GM12878 (cell line): ENCODE results near the gene STK32B. TPM values are rescaled to one million over a fixed set of nuclear protein-coding genes. Genes with fewer than 3 reads are reported as not detected.

Experiments used
- ATAC-seq: fragments of 200-7000 bp; cut with Tn5 transposase; 3 replicates; pipeline ENCODE4 v1.9.1; 2020; ENCODE audit warnings: mild to moderate bottlenecking, moderate library complexity
- BruUV-seq: library from RNA; stranded (reverse); fragments of 400-500 nt; replicated peaks from 2 replicates; lab custom pipeline; 2021; lab: Mats Ljungman, UMichigan
- CTCF ChIA-PET: fragments of 300-600 bp; sonication (Branson Sonifier 250); formaldehyde crosslinking; extraction: SDS; loops from one replicate; lab custom pipeline; 2021; ENCODE audit warnings: inconsistent platforms; lab: Yijun Ruan, JAX
- POLR2A ChIA-PET: fragments of 350-600 bp; formaldehyde crosslinking; extraction: SDS; loops from one replicate; lab custom pipeline; 2021; ENCODE audit warnings: inconsistent platforms; lab: Charles Lee
- RAD21 ChIA-PET: fragments of 300-600 bp; sonication (Branson Sonifier 250); formaldehyde crosslinking; loops from one replicate; lab custom pipeline; 2023; ENCODE audit warnings: antibody characterized with exemption; ENCODE audit not compliant: unreplicated experiment; lab: Charles Lee
- SMC1A ChIA-PET: fragments of 300-600 bp; sonication (Branson Sonifier 250); formaldehyde crosslinking; loops from one replicate; lab custom pipeline; 2023; ENCODE audit not compliant: unreplicated experiment, uncharacterized antibody; lab: Charles Lee
- DNase-seq: peaks from one replicate; pipeline ENCODE4 v3.0.0-alpha.2; 2011; ENCODE audit warnings: low read depth, low spot score
- FAIRE-seq: peaks from 3 replicates; lab custom pipeline; 2011; peaks lifted over from hg19 to GRCh38; lab: Jason Lieb, UNC
- H2AFZ ChIP-seq: 2 replicates; pipeline ENCODE4 v1.6.0; 2011; ENCODE audit warnings: low read depth, low read length, control low read depth; ENCODE audit not compliant: control insufficient read depth
- H3K27ac ChIP-seq: 2 replicates; pipeline ENCODE4 v1.5.1; 2011; ENCODE audit warnings: control low read depth; ENCODE audit not compliant: control insufficient read depth, insufficient read depth
- H3K27me3 ChIP-seq, 2 experiments: replicated peaks in 1 of 2; 2 replicates each; pipeline versions ENCODE4 v1.6.0 to v1.6.1; 2011; ENCODE audit warnings: low read length in 1 of 2; ENCODE audit not compliant: control insufficient read depth in 2 of 2, insufficient read depth in 2 of 2
- H3K36me3 ChIP-seq, 2 experiments: 2 replicates each; pipeline ENCODE4 v1.5.1; 2011; ENCODE audit warnings: low read length in 1 of 2; ENCODE audit not compliant: control insufficient read depth in 2 of 2, insufficient read depth in 2 of 2
- H3K4me1 ChIP-seq: 2 replicates; pipeline ENCODE4 v1.6.1; 2011; ENCODE audit warnings: mild to moderate bottlenecking, low read length, moderate library complexity, mixed read lengths; ENCODE audit not compliant: control insufficient read depth, insufficient read depth
- H3K4me2 ChIP-seq: 2 replicates; pipeline ENCODE4 v1.6.0; 2011; ENCODE audit warnings: control low read depth; ENCODE audit not compliant: control insufficient read depth, insufficient read depth
- H3K4me3 ChIP-seq: fragments of 200-600 bp; sonication (generic); 2 replicates; pipeline ENCODE4 v1.5.1; 2016
- H3K79me2 ChIP-seq: 2 replicates; pipeline ENCODE4 v1.6.0; 2011; ENCODE audit warnings: low read length; ENCODE audit not compliant: control insufficient read depth, insufficient read depth
- H3K9ac ChIP-seq: 2 replicates; pipeline ENCODE4 v1.8.0; 2011; ENCODE audit warnings: low read length, control low read depth, mixed read lengths; ENCODE audit not compliant: control insufficient read depth, insufficient read depth
- H3K9me3 ChIP-seq: replicated peaks from 3 replicates; pipeline ENCODE4 v1.5.1; 2011; ENCODE audit warnings: mild to moderate bottlenecking, low read length; ENCODE audit not compliant: control insufficient read depth, insufficient read depth
- H4K20me1 ChIP-seq: 2 replicates; pipeline ENCODE4 v1.6.0; 2011; ENCODE audit not compliant: control insufficient read depth, insufficient read depth
- ATF7 ChIP-seq: fragments of 450-650 bp; IDR thresholded peaks from 2 replicates; pipeline ENCODE4 v1.6.1; 2016; ENCODE audit warnings: low read depth, mild to moderate bottlenecking
- CHD4 ChIP-seq: fragments of 200-600 bp; sonication (generic); IDR thresholded peaks from 2 replicates; pipeline ENCODE4 v1.6.1; 2016; ENCODE audit warnings: mild to moderate bottlenecking
- EZH2 ChIP-seq: IDR thresholded peaks from 2 replicates; pipeline ENCODE4 v1.6.1; 2012; ENCODE audit warnings: low read depth, mild to moderate bottlenecking, control low read depth, inconsistent platforms, low read length, borderline replicate concordance; ENCODE audit not compliant: control insufficient read depth
- IRF4 ChIP-seq: IDR thresholded peaks from 2 replicates; pipeline ENCODE4 v1.6.1; 2011; ENCODE audit warnings: low read depth, low read length
- KDM1A ChIP-seq: fragments of 200-600 bp; sonication (generic); IDR thresholded peaks from 2 replicates; pipeline ENCODE4 v1.6.1; 2016; ENCODE audit warnings: borderline replicate concordance
- MXI1 ChIP-seq: fragments of 150-350 bp; IDR thresholded peaks from 2 replicates; pipeline ENCODE4 v1.6.1; 2011; ENCODE audit warnings: low read depth, mild to moderate bottlenecking, inconsistent platforms, low read length, improper control_type of control experiment
- NBN ChIP-seq: fragments of 450-650 bp; IDR thresholded peaks from 2 replicates; pipeline ENCODE4 v1.6.1; 2016
- NFYA ChIP-seq: IDR thresholded peaks from 2 replicates; pipeline ENCODE4 v1.6.1; 2011; ENCODE audit warnings: low read depth, mild to moderate bottlenecking, low read length, improper control_type of control experiment, borderline replicate concordance
- NR2C2 ChIP-seq: IDR thresholded peaks from 2 replicates; pipeline ENCODE4 v1.6.1; 2011; ENCODE audit warnings: borderline replicate concordance, low read depth; ENCODE audit not compliant: control insufficient read depth, insufficient read length
- POLR2A ChIP-seq: IDR thresholded peaks from 2 replicates; pipeline ENCODE4 v1.6.1; 2011; ENCODE audit warnings: low read depth, mild to moderate bottlenecking, low read length
- POLR2AphosphoS5 ChIP-seq: IDR thresholded peaks from 2 replicates; pipeline ENCODE4 v1.6.1; 2011; ENCODE audit warnings: mild to moderate bottlenecking, low read length, inconsistent platforms
- RAD21 ChIP-seq: IDR thresholded peaks from 2 replicates; pipeline ENCODE4 v1.6.1; 2011; ENCODE audit warnings: mild to moderate bottlenecking, low read depth, low read length, moderate library complexity; ENCODE audit not compliant: insufficient read depth
- SPI1 ChIP-seq: IDR thresholded peaks from 2 replicates; pipeline ENCODE4 v1.6.1; 2011; ENCODE audit warnings: low read depth, mild to moderate bottlenecking, low read length, moderate library complexity, borderline replicate concordance; ENCODE audit not compliant: insufficient read depth
- SREBF2 ChIP-seq: IDR thresholded peaks from 2 replicates; pipeline ENCODE4 v1.6.1; 2012; ENCODE audit warnings: mild to moderate bottlenecking, low read length
- TARDBP ChIP-seq: IDR thresholded peaks from 2 replicates; pipeline ENCODE4 v1.6.1; 2016; ENCODE audit warnings: borderline replicate concordance
- ZSCAN29 ChIP-seq: fragments of 450-650 bp; IDR thresholded peaks from 2 replicates; pipeline ENCODE4 v1.6.1; 2017; ENCODE audit warnings: mild to moderate bottlenecking, moderate library complexity
- WGBS: methylation state at CpG from one replicate; pipeline ENCODE4 v1.1.6; 2016; ENCODE audit warnings: low lambda C conversion rate; ENCODE audit not compliant: insufficient replicate concordance, insufficient coverage; ENCODE audit errors: missing lambda C conversion rate; 5-methylcytosine and 5-hydroxymethylcytosine counted together
- in situ Hi-C: fragments of 300-500 bp; cut with MboI; formaldehyde crosslinking; loops from 9 replicates; pipeline ENCODE4 v1.14.3; 2018; ENCODE audit warnings: mixed read lengths
- intact Hi-C: fragments of 100-400 bp; cut with micrococcal nuclease; formaldehyde crosslinking; loops from one replicate; pipeline ENCODE4 v1.14.2; 2022; ENCODE audit not compliant: unreplicated experiment
- polyA plus RNA-seq, 11 experiments: library from polyadenylated mRNA; depleted of rRNA in 4 of 11; unstranded in 6 of 11; stranded (reverse) in 5 of 11; fragments of >200 nt; fragmentation: Nextera tagmentation in 4 of 11; fragmentation: Illumina TruSeq in 1 of 11; extraction: Ambion mirVana in 4 of 11; extraction: Trizol in 1 of 11; gene quantifications; 1 replicate in 1 of 11; 2 replicates in 10 of 11; pipeline versions ENCODE4 v1.2.1 to v1.2.3, GENCODE V29; 2011 to 2016; ENCODE audit warnings: inconsistent platforms in 2 of 11, missing spikeins in 2 of 11, low read depth in 1 of 11
- total RNA-seq, 4 experiments: library from RNA; depleted of rRNA in 3 of 4; stranded (reverse); fragments of >200 nt in 3 of 4; fragmentation: Illumina TruSeq in 1 of 4; extraction: Trizol in 1 of 4; gene quantifications; 2 replicates each; pipeline versions ENCODE4 v1.2.1 to v1.2.3, GENCODE V29; 2013 to 2021
- TF ChIP-seq, protein P1 (sequence below): IDR thresholded peaks from 2 replicates; pipeline ENCODE4 v1.6.1; 2011; ENCODE audit warnings: low read depth, low read length, improper control_type of control experiment, borderline replicate concordance
- TF ChIP-seq, protein P2 (sequence below): IDR thresholded peaks from 2 replicates; pipeline ENCODE4 v1.6.1; 2012; ENCODE audit warnings: improper control_type of control experiment, low read depth, low read length; ENCODE audit not compliant: insufficient replicate concordance
- TF ChIP-seq, protein P3 (sequence below): fragments of 450-650 bp; IDR thresholded peaks from 2 replicates; pipeline ENCODE4 v1.6.1; 2017; ENCODE audit warnings: mild to moderate bottlenecking

Gene STK32B
- total and polyA plus RNA-seq, 10 of the 15 experiments (the other 5 are each of a cell fraction or from before 2014, with no cell fraction given), result 0.04 to 0.12 (median 0.08) TPM; not detected in 7

DNA sequence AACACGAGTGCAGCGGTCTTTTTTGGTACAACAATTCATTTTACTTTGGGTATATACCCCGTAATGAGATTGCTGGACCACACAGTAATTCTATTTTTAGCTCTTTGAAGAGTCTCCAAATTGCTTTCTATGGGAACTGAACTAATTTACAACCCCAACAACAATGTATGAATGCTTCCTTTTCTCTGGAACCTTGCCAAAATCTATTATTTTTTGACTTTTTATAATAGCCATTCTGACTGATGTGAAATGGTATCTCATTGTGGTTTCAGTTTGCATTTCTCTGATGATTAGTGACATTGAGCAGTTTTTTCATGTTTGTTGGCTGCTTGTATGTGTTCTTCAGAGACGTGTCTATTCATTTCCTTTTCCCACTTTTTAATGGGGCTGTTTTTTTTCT, 240.8 kb downstream of the STK32B start:
- ChIA-PET SMC1A (no interaction called here), POLR2A (no interaction called here), RAD21 (no interaction called here), CTCF (no interaction called here)
- 0% methylated on average over 4 of the region's 4 CpGs for WGBS
- Histone ChIP-seq H3K4me3 (no peak overlapping the region), H4K20me1 (no peaks in the 10 kb centered on the region), H2AFZ (no peak overlapping the region), H3K27ac (no peak overlapping the region), H3K4me1 (no peaks in the 10 kb centered on the region), H3K4me2 (no peak overlapping the region), H3K27me3 (no peaks in the 10 kb centered on the region), H3K9ac (no peak overlapping the region), H3K9me3 (no peaks in the 10 kb centered on the region), H3K36me3 (no peaks in the 10 kb centered on the region), H3K79me2 (no peaks in the 10 kb centered on the region)
- in situ Hi-C loops, result no loop called here
- no TSS peak for BruUV-seq
- no peak for ATAC-seq
- FAIRE-seq, result no peak
- DNase-seq, result no peak
- intact Hi-C loops, result no loop called here
- TF ChIP-seq EZH2 (no peak), TARDBP (no peak), ATF7 (no peak), NFYA (no peak), NBN (no peak), SREBF2 (no peak), RAD21 (no peak), NR2C2 (no peak), ZSCAN29 (no peak), MXI1 (no peak), SPI1 (no peak), POLR2AphosphoS5 (no peak), CHD4 (no peak), IRF4 (no peak), KDM1A (no peak), POLR2A (no peak)
- TF ChIP-seq, protein P1, sequence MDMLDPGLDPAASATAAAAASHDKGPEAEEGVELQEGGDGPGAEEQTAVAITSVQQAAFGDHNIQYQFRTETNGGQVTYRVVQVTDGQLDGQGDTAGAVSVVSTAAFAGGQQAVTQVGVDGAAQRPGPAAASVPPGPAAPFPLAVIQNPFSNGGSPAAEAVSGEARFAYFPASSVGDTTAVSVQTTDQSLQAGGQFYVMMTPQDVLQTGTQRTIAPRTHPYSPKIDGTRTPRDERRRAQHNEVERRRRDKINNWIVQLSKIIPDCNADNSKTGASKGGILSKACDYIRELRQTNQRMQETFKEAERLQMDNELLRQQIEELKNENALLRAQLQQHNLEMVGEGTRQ, result no peak
- TF ChIP-seq, protein P2, sequence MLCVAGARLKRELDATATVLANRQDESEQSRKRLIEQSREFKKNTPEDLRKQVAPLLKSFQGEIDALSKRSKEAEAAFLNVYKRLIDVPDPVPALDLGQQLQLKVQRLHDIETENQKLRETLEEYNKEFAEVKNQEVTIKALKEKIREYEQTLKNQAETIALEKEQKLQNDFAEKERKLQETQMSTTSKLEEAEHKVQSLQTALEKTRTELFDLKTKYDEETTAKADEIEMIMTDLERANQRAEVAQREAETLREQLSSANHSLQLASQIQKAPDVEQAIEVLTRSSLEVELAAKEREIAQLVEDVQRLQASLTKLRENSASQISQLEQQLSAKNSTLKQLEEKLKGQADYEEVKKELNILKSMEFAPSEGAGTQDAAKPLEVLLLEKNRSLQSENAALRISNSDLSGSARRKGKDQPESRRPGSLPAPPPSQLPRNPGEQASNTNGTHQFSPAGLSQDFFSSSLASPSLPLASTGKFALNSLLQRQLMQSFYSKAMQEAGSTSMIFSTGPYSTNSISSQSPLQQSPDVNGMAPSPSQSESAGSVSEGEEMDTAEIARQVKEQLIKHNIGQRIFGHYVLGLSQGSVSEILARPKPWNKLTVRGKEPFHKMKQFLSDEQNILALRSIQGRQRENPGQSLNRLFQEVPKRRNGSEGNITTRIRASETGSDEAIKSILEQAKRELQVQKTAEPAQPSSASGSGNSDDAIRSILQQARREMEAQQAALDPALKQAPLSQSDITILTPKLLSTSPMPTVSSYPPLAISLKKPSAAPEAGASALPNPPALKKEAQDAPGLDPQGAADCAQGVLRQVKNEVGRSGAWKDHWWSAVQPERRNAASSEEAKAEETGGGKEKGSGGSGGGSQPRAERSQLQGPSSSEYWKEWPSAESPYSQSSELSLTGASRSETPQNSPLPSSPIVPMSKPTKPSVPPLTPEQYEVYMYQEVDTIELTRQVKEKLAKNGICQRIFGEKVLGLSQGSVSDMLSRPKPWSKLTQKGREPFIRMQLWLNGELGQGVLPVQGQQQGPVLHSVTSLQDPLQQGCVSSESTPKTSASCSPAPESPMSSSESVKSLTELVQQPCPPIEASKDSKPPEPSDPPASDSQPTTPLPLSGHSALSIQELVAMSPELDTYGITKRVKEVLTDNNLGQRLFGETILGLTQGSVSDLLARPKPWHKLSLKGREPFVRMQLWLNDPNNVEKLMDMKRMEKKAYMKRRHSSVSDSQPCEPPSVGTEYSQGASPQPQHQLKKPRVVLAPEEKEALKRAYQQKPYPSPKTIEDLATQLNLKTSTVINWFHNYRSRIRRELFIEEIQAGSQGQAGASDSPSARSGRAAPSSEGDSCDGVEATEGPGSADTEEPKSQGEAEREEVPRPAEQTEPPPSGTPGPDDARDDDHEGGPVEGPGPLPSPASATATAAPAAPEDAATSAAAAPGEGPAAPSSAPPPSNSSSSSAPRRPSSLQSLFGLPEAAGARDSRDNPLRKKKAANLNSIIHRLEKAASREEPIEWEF, result no peak
- TF ChIP-seq, protein P3, sequence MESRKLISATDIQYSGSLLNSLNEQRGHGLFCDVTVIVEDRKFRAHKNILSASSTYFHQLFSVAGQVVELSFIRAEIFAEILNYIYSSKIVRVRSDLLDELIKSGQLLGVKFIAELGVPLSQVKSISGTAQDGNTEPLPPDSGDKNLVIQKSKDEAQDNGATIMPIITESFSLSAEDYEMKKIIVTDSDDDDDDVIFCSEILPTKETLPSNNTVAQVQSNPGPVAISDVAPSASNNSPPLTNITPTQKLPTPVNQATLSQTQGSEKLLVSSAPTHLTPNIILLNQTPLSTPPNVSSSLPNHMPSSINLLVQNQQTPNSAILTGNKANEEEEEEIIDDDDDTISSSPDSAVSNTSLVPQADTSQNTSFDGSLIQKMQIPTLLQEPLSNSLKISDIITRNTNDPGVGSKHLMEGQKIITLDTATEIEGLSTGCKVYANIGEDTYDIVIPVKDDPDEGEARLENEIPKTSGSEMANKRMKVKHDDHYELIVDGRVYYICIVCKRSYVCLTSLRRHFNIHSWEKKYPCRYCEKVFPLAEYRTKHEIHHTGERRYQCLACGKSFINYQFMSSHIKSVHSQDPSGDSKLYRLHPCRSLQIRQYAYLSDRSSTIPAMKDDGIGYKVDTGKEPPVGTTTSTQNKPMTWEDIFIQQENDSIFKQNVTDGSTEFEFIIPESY, result no peak
